H7 (cell line): ENCODE measurements around the gene ST6GAL1. TPM values are rescaled to one million over a fixed set of nuclear protein-coding genes. Genes with fewer than 3 reads are reported as not detected.

Source experiments
- DNase-seq: peaks from one replicate; pipeline ENCODE4 v3.0.0; 2012
- H3K27me3 ChIP-seq: 2 replicates; pipeline ENCODE4 v1.6.0; 2011; ENCODE audit warnings: mild to moderate bottlenecking, low read length; ENCODE audit not compliant: control insufficient read depth, insufficient read depth
- H3K36me3 ChIP-seq: replicated peaks from 2 replicates; pipeline ENCODE4 v1.5.1; 2011; ENCODE audit warnings: low read length; ENCODE audit not compliant: control insufficient read depth, insufficient read depth
- H3K4me3 ChIP-seq: 2 replicates; pipeline ENCODE4 v1.5.1; 2011; ENCODE audit warnings: low read depth, mild to moderate bottlenecking, control low read depth, low read length, moderate library complexity; ENCODE audit not compliant: insufficient read depth
- total RNA-seq: library from RNA; depleted of rRNA; stranded (reverse); fragments of >200 nt; shearing (Covaris generic); gene quantifications from 2 replicates; pipeline ENCODE4 v1.2.3, GENCODE V29; 2014; rRNA removed

The ST6GAL1 gene
- total RNA-seq, 1 experiment from 2014 or later, result 53.5 TPM

DNA sequence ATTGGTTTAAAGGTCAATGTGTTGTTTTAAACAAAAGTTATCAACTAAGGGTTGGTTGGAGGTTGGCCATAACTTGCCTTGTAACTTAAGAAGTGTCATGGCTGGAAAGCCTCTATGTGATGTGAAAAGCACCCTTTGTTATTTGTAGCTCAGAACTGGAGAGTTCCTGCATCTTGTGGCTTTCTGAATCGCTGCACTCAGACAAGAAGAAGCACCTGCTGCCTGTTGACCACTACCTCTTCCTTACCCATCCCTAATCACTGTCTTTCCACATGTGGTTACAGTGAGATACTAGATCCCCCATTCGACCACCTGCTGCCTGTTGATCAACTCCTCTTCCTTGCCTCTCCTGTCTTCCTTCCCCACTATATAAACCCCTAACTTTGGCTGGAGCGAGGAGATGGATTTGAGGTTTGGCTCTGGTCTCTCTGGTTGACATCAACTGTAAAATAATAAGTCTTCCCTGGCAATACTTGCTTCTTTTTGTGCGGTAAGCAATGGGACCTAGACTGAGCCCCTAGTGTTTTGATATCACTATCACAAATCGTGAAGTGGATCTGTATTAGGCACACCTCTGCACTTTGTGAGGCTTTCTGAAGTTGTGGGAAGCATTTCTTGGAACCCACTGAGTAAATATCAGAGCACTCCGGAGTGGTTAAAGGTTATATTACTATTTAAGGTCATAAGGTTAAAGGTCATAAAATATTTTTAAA, 195.1 kb downstream of the ST6GAL1 start:
- H3K4me3 ChIP-seq, result no peak overlapping the region
- peaks cover 1% of the 10 kb centered on the region for H3K36me3 ChIP-seq
- H3K27me3 ChIP-seq, result no peaks in the 10 kb centered on the region
- no peak for DNase-seq

Other genes with a start within 250 kb of the ST6GAL1 start
- not detected in 2 replicates for gene KNG1, start 213.2 kb upstream of the ST6GAL1 start, total RNA-seq
- gene EIF4A2, start 146.9 kb upstream of the ST6GAL1 start, total RNA-seq, result 523 and 819 TPM in 2 replicates
- gene RFC4, start 124.0 kb upstream of the ST6GAL1 start, total RNA-seq, result 105 and 131 TPM in 2 replicates
- not detected in 2 replicates for gene ADIPOQ, start 87.8 kb upstream of the ST6GAL1 start, total RNA-seq
- gene RPL39L, start 209.0 kb downstream of the ST6GAL1 start, total RNA-seq, result 62.9 and 64.2 TPM in 2 replicates